CD4-positive, alpha-beta T cell treated with Interleukin-21 for 1 hour (primary cell): ENCODE measurements around the gene SPDL1.
A peak's percentile ranks its signal among the peaks of the same experiment; 100 is the strongest.
"Not testable (repeated sequence)": the region's sequence is repeated elsewhere in the genome, so short reads cannot be mapped to it uniquely, and the experiment has no call there.

Source experiments
- DNase-seq: peaks from one replicate; pipeline ENCODE4 v3.0.0-alpha.2; 2020

Gene SPDL1

GRCh38 chr5:169576181-169576598 lies 7.4 kb upstream of the SPDL1 start:
- DNase-seq, result no peak

DNA sequence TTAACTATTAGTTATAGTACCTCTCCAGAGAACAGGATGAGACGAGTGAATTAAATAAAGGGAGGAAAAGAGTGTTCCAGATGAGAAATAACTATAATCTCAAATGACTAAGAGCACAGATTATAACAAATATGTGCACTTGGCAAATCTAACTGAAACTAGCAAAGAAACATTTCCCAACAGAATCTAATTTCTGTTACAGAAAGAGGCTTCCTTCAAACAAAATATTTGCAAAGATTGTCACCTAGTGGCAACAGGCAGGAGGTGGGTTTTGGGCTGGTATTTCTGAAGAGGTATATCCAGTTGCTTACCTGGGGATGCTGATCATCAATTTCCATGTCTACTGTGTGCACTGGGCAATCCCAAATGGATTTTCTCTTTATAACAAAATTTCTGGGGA lies 5.6 kb upstream of the SPDL1 start:
- no peak for DNase-seq

- DNase-seq, result no peak
Observed at GRCh38 chr5:169580964-169581363, 2.6 kb upstream of the SPDL1 start.

DNA sequence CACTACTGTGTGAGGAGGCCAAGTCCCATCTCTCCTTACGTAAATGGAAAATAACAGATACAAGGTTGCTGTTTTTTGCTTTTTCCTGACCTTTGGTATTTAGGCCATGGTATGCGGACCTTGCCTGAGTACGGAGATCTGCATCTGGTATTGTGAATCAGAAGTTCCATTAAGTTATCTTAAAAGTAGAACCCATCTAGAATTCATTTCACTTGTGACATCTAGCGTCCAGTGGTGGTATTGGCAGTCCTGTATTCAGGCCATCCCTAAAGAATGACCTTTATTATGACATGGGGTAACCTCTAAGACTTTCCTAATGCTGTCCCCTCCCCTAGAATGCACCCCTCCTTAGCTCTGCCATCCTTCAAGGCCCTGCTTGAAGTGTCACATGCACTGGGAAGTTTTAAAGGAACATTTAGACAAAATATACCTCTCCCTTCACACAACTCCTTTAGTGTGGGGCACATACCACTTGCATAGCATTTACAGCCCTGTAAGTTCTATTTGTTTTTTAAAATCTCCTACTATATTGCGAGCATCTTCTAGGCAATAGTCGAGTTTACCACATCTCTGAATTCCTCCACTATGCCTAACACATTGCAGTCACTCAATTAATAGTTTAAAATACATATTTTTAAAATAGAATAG lies 1.9 kb upstream of the SPDL1 start:
- peak; percentile 66 for DNase-seq

GRCh38 chr5:169583101-169583423 lies 511 bp upstream of the SPDL1 start:
- DNase-seq, result no peak

DNA sequence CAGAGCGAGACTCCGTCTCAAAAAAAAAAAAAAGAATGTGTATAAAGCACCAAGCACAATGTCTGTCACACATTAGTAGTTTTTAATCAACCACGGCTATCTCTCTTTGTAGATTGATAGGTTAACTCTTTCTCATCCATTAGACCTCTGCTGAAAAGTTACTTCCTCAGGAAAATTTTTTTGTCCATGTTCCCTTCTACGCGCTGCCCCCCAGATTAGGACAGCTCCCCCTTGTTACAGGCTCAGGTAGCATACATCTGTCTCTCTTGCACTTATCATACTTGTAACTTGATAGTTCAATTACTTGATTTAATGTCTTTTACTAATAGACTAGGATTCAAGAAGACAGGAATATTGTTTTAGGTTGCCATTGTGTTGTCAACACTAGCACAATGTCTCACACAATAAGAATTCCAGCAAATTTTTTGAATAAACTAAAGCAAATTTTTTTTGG lies 1.5 kb downstream of the SPDL1 start:
- DNase-seq, result no peak

GRCh38 chr5:169590602-169591001 lies 7.0 kb downstream of the SPDL1 start:
- no peak for DNase-seq

DNA sequence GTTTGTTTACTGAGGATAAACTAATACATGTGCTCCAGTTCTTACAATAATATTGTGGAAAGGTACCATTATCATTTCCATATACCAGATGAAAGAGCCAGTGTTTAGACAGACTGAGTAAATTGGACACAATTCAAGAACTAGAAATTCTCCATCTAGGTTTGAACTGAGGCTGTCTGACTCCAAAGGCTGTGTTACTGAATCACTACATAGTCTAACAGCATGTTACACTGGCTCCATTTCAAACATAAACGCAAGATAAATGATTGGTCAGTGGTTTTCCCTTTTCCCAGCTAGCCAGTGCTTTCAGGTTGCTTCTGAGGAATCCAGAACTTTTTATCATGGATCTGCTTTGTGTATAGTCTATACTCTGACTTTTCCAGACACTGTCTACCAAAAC lies 8.1 kb downstream of the SPDL1 start:
- DNase-seq, result no peak

- DNase-seq, result no peak
Observed at GRCh38 chr5:169592937-169593650, 9.5 kb downstream of the SPDL1 start.

DNA sequence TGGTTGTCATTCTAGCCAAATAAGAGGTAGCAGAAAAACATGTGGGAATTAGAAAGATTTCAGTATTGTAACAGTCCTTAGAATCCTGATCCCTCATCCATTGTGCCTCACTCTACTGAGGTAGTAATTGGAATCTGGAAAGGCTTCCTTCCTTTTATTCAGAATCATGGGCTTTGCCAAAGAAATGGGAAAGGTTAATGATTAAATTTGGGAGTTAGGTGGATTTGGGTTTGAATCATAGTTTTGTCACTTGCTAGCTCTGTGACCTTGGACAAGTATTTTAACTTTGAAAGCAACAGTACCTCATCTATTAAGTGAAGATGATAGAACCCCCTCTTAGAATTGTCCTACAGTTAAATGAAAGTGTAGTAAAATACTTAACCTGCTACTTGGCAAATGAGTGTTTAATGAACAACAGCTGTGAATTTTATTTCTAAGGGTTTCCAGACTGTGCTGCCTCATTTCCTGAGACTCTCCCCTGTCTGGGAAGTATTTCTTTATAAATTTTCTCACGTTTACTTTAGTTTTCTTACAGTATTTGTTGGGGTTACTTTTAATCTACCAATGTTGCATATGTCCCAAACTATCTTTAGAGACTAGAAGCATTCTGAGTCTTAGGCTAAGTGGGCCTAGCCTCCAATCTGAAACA lies 11.7 kb downstream of the SPDL1 start:
- no peak for DNase-seq

GRCh38 chr5:169599451-169599850 lies 15.9 kb downstream of the SPDL1 start:
- DNase-seq, result no peak

GRCh38 chr5:169602535-169602934 lies 19.0 kb downstream of the SPDL1 start:
- DNase-seq, result no peak

DNA sequence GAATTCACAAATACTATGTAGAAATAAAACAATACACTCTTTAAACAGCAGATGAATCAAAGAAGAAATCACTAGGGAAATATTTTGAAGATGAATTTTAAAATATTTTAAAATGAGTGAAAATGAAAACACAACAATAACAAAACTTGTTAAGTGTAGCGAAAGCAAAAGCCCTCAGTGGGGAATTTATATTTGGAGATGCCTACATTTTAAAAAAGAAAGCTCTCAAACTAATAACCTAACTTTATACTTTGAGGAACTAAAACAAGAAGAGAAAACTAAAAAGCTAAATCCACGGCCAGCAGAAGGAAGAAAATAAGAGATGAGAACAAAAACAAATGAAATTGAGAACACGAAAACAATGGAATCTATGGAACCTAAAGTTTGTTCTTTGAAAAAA lies 22.7 kb downstream of the SPDL1 start:
- no peak for DNase-seq

DNA sequence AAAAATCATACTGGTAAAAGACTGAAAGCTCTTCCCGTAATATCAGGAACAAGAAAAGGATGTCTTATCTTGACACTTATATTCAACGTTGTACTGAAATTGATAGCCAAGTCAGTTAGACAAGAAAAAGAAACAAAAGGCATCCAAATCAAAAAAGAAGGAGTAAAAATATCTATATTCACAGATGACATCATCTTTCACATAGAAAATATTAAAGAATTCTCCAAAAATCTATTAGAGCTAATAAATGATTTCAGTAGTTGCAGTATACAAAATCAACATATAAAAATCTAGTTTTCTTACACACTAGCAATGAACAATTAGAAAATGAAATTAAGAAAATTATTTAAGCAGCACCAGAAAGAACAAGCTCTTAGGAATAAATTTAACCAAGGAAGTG lies 24.3 kb downstream of the SPDL1 start:
- DNase-seq, result no peak

GRCh38 chr5:169609716-169610115 lies 26.1 kb downstream of the SPDL1 start:
- no peak for DNase-seq

GRCh38 chr5:169610606-169611005 lies 27.0 kb downstream of the SPDL1 start:
- no peak for DNase-seq

GRCh38 chr5:169615561-169615960 lies 32.0 kb downstream of the SPDL1 start:
- DNase-seq, result no peak

DNA sequence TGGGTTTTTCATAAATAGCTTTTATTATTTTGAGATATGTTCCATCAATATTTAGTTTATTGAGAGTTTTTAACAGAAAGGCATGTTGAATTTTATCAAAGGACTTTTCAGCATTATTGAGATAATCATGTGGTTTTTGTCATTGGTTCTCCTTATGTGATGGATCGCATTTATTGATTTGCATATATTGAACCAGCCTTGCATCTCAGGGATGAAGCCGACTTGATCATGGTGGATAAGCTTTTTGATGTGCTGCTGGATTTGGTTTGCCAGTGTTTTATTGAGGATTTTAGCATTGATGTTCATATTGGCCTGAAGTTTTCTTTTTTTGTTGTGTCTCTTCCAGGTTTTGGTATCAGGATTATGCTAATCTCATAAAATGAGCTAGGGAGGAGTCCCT lies 40.7 kb downstream of the SPDL1 start:
- DNase-seq, result not testable (repeated sequence)

GRCh38 chr5:169626779-169627178 lies 43.2 kb downstream of the SPDL1 start:
- no peak for DNase-seq

GRCh38 chr5:169627551-169627950 lies 44.0 kb downstream of the SPDL1 start:
- DNase-seq, result no peak

DNA sequence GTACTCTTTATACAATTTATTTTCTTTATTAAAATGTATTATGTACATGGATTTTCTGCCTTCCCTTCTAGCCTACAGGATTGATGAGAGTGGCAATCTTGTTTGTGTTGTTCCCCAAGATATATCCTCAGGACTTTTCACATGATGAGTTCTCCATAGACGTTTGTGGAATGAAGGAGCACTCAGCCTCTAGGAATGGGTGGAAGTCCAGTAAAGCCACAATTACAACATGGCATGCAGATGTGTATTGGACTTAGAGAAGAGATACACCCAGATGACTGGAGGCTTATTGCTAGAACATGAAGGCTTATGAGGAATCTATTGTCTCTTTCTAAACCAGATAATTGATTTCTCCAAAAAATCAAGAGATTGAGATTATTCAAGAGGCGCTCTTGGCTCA lies 45.3 kb downstream of the SPDL1 start:
- DNase-seq, result no peak

GRCh38 chr5:169629847-169630548 lies 46.4 kb downstream of the SPDL1 start:
- no peak for DNase-seq

DNA sequence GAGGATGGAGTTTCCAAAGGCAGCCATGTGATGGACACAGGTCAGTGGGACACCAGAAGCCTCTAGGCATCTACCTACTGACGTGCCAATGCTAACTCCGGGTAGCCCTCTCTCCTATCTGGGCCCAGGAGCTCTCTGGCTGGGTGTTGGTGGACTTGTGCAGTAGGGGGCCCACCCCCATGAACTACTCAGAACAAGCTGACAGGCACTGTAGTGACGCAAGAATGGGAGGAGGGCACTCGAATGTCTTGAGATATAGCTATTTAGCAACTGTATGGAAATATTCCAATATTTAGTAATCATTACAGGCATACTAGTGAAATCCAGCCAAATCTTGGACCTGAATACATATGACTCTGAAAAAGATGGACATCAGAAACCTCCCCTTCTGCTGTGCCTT lies 47.8 kb downstream of the SPDL1 start:
- no peak for DNase-seq

GRCh38 chr5:169632946-169633345 lies 49.4 kb downstream of the SPDL1 start:
- DNase-seq, result no peak
